Activated T-helper 1 cell treated with anti-CD3 and anti-CD28 coated beads, Interleukin-12 subunit alpha, Interleukin-12 subunit beta, Interleukin-2, Interleukin-4 antibody, amounts not matched to agents 30 ng/mL and 10 ng/mL and 1 ng/mL, durations not matched to agents 14 hours and 24 hours and 36 hours (primary cell): ENCODE data around the gene KCNJ1. TPM values are rescaled to one million over a fixed set of nuclear protein-coding genes. Genes with fewer than 3 reads are reported as not detected.

ENCODE experiments used
- DNase-seq: peaks from one replicate; pipeline ENCODE4 v3.0.0; 2021; ENCODE audit warnings: low spot score
- H3K27ac Mint-ChIP-seq: one replicate; pipeline ENCODE4 v1.8.0; 2021; ENCODE audit warnings: mild to moderate bottlenecking, mixed read lengths
- H3K27me3 Mint-ChIP-seq: one replicate; pipeline ENCODE4 v1.8.0; 2022; ENCODE audit warnings: mild to moderate bottlenecking, moderate library complexity, mixed read lengths; ENCODE audit not compliant: insufficient read depth
- H3K36me3 Mint-ChIP-seq: one replicate; pipeline ENCODE4 v1.8.0; 2021; ENCODE audit warnings: low read depth, mixed read lengths
- H3K4me1 Mint-ChIP-seq: one replicate; pipeline ENCODE4 v1.8.0; 2021; ENCODE audit warnings: low read depth, mixed read lengths
- H3K4me3 Mint-ChIP-seq: one replicate; pipeline ENCODE4 v1.8.0; 2021; ENCODE audit warnings: mild to moderate bottlenecking, moderate library complexity, mixed read lengths
- H3K9me3 Mint-ChIP-seq: one replicate; pipeline ENCODE4 v1.8.0; 2021; ENCODE audit warnings: mixed read lengths
- intact Hi-C: fragments of 100-400 bp; cut with micrococcal nuclease; formaldehyde crosslinking; loops from one replicate; pipeline ENCODE4 v1.15.1; 2024
- total RNA-seq: library from RNA; stranded (reverse); gene quantifications from 2 replicates; pipeline ENCODE4 v1.2.3, GENCODE V29; 2022

KCNJ1 gene
- total RNA-seq, 1 donor from 2014 or later: not detected

GRCh38 chr11:128884703-128885338 is 17.7 kb upstream of the KCNJ1 start:
- DNase-seq: peak; percentile 52
- H3K4me3 Mint-ChIP-seq: no peak overlapping the region
- intact Hi-C loops: loop anchor here (1.0 to 2.0 kb wide), 6 partner anchors 16 to 865 kb away; no protein-coding TSS in a partner anchor
- H3K36me3 Mint-ChIP-seq: no peaks in the 10 kb centered on the region
- no peak overlapping the region for H3K27ac Mint-ChIP-seq
- no peaks in the 10 kb centered on the region for H3K4me1 Mint-ChIP-seq
- H3K27me3 Mint-ChIP-seq: peaks cover 43% of the 10 kb centered on the region
- no peaks in the 10 kb centered on the region for H3K9me3 Mint-ChIP-seq

GRCh38 chr11:128884054-128884453 is 17.0 kb upstream of the KCNJ1 start:
- Mint-ChIP-seq H3K27ac (no peak overlapping the region), H3K36me3 (no peaks in the 10 kb centered on the region), H3K4me3 (no peak overlapping the region), H3K4me1 (no peaks in the 10 kb centered on the region), H3K27me3 (peaks cover 37% of the 10 kb centered on the region), H3K9me3 (no peaks in the 10 kb centered on the region)
- DNase-seq: no peak
- intact Hi-C loops: loop anchor here (1.0 to 2.0 kb wide), 6 partner anchors 15 to 866 kb away; no protein-coding TSS in a partner anchor

GRCh38 chr11:128882451-128882850 is 15.4 kb upstream of the KCNJ1 start:
- H3K4me3 Mint-ChIP-seq: no peak overlapping the region
- no peak overlapping the region for H3K27ac Mint-ChIP-seq
- intact Hi-C loops: no loop called here
- H3K9me3 Mint-ChIP-seq: no peaks in the 10 kb centered on the region
- no peaks in the 10 kb centered on the region for H3K4me1 Mint-ChIP-seq
- DNase-seq: no peak
- H3K27me3 Mint-ChIP-seq: peaks cover 31% of the 10 kb centered on the region
- no peaks in the 10 kb centered on the region for H3K36me3 Mint-ChIP-seq

- Mint-ChIP-seq H3K27me3 (peaks cover 32% of the 10 kb centered on the region), H3K4me3 (no peak overlapping the region), H3K27ac (no peak overlapping the region), H3K9me3 (no peaks in the 10 kb centered on the region), H3K4me1 (no peaks in the 10 kb centered on the region), H3K36me3 (no peaks in the 10 kb centered on the region)
- intact Hi-C loops: no loop called here
- no peak for DNase-seq
Measured at GRCh38 chr11:128881221-128881620, 14.1 kb upstream of the KCNJ1 start.

- intact Hi-C loops: no loop called here
- Mint-ChIP-seq H3K27me3 (peaks cover 26% of the 10 kb centered on the region), H3K4me1 (no peaks in the 10 kb centered on the region), H3K4me3 (no peak overlapping the region), H3K27ac (no peak overlapping the region), H3K9me3 (no peaks in the 10 kb centered on the region), H3K36me3 (no peaks in the 10 kb centered on the region)
- no peak for DNase-seq
Measured at GRCh38 chr11:128879817-128880216, 12.7 kb upstream of the KCNJ1 start.

- Mint-ChIP-seq H3K4me1 (no peaks in the 10 kb centered on the region), H3K4me3 (no peak overlapping the region), H3K27ac (no peak overlapping the region), H3K27me3 (peaks cover 24% of the 10 kb centered on the region), H3K9me3 (no peaks in the 10 kb centered on the region), H3K36me3 (no peaks in the 10 kb centered on the region)
- intact Hi-C loops: no loop called here
- no peak for DNase-seq
Measured at GRCh38 chr11:128878455-128878854, 11.4 kb upstream of the KCNJ1 start.

- peaks cover 24% of the 10 kb centered on the region for H3K27me3 Mint-ChIP-seq
- no peak for DNase-seq
- no peaks in the 10 kb centered on the region for H3K4me1 Mint-ChIP-seq
- H3K27ac Mint-ChIP-seq: no peak overlapping the region
- intact Hi-C loops: no loop called here
- no peaks in the 10 kb centered on the region for H3K9me3 Mint-ChIP-seq
- H3K36me3 Mint-ChIP-seq: no peaks in the 10 kb centered on the region
- H3K4me3 Mint-ChIP-seq: no peak overlapping the region
Measured at GRCh38 chr11:128877726-128878125, 10.6 kb upstream of the KCNJ1 start.

GRCh38 chr11:128876133-128876650 is 9.1 kb upstream of the KCNJ1 start:
- H3K4me3 Mint-ChIP-seq: no peak overlapping the region
- intact Hi-C loops: no loop called here
- no peak overlapping the region for H3K27ac Mint-ChIP-seq
- DNase-seq: no peak
- no peaks in the 10 kb centered on the region for H3K36me3 Mint-ChIP-seq
- no peaks in the 10 kb centered on the region for H3K9me3 Mint-ChIP-seq
- H3K27me3 Mint-ChIP-seq: peaks cover 18% of the 10 kb centered on the region
- no peaks in the 10 kb centered on the region for H3K4me1 Mint-ChIP-seq

- H3K27ac Mint-ChIP-seq: no peak overlapping the region
- H3K4me1 Mint-ChIP-seq: no peaks in the 10 kb centered on the region
- no peaks in the 10 kb centered on the region for H3K9me3 Mint-ChIP-seq
- no peaks in the 10 kb centered on the region for H3K36me3 Mint-ChIP-seq
- no peak overlapping the region for H3K4me3 Mint-ChIP-seq
- peaks cover 18% of the 10 kb centered on the region for H3K27me3 Mint-ChIP-seq
- no peak for DNase-seq
- intact Hi-C loops: no loop called here
Measured at GRCh38 chr11:128874427-128874826, 7.3 kb upstream of the KCNJ1 start.

- DNase-seq: no peak
- no peaks in the 10 kb centered on the region for H3K36me3 Mint-ChIP-seq
- H3K4me1 Mint-ChIP-seq: no peaks in the 10 kb centered on the region
- H3K9me3 Mint-ChIP-seq: no peaks in the 10 kb centered on the region
- intact Hi-C loops: no loop called here
- H3K27ac Mint-ChIP-seq: no peak overlapping the region
- H3K4me3 Mint-ChIP-seq: no peak overlapping the region
- H3K27me3 Mint-ChIP-seq: peaks cover 15% of the 10 kb centered on the region
Measured at GRCh38 chr11:128872594-128872993, 5.5 kb upstream of the KCNJ1 start.

- no peak for DNase-seq
- Mint-ChIP-seq H3K4me1 (no peaks in the 10 kb centered on the region), H3K9me3 (no peaks in the 10 kb centered on the region), H3K27ac (no peak overlapping the region), H3K27me3 (peaks cover 13% of the 10 kb centered on the region), H3K4me3 (no peak overlapping the region), H3K36me3 (no peaks in the 10 kb centered on the region)
- intact Hi-C loops: no loop called here
Measured at GRCh38 chr11:128872094-128872493, 5.0 kb upstream of the KCNJ1 start.

- H3K27ac Mint-ChIP-seq: no peak overlapping the region
- H3K27me3 Mint-ChIP-seq: peaks cover 13% of the 10 kb centered on the region
- H3K4me3 Mint-ChIP-seq: no peak overlapping the region
- no peaks in the 10 kb centered on the region for H3K9me3 Mint-ChIP-seq
- intact Hi-C loops: no loop called here
- H3K36me3 Mint-ChIP-seq: no peaks in the 10 kb centered on the region
- DNase-seq: no peak
- H3K4me1 Mint-ChIP-seq: no peaks in the 10 kb centered on the region
Measured at GRCh38 chr11:128871168-128871610, 4.1 kb upstream of the KCNJ1 start.

GRCh38 chr11:128868841-128869671 is 2.0 kb upstream of the KCNJ1 start:
- DNase-seq: no peak
- Mint-ChIP-seq H3K4me1 (no peaks in the 10 kb centered on the region), H3K9me3 (no peaks in the 10 kb centered on the region)

More at GRCh38 chr11:128868841-128869671, 2.0 kb upstream of the KCNJ1 start:
- Mint-ChIP-seq H3K27me3 (peaks cover 13% of the 10 kb centered on the region), H3K36me3 (no peaks in the 10 kb centered on the region), H3K4me3 (no peak overlapping the region), H3K27ac (no peak overlapping the region)
- intact Hi-C loops: loop anchor here (1.0 to 5.0 kb wide), 6 partner anchors 16 to 830 kb away; no protein-coding TSS in a partner anchor
